Spleen (tissue), 11 donors: Measurements from ENCODE around the gene IFNW1. TPM values are rescaled to one million over a fixed set of nuclear protein-coding genes. Genes with fewer than 3 reads are reported as not detected.
A peak's percentile ranks its signal among the peaks of the same experiment; 100 is the strongest.

Experiments
- DNase-seq: peaks from one replicate; pipeline ENCODE4 v3.0.0-alpha.2; 2020
- H3K27ac ChIP-seq, 8 donors: fragments of 200-600 bp; sonication (generic) in 7 of 8; 1 replicate in 4 of 8; 2 replicates in 4 of 8; pipeline versions ENCODE4 v1.5.0 to v1.8.0; 2016 to 2021; ENCODE audit warnings: inconsistent platforms in 4 of 8, mild to moderate bottlenecking in 4 of 8, moderate library complexity in 1 of 8
- H3K27me3 ChIP-seq, 7 donors: fragments of 200-600 bp; sonication (generic) in 6 of 7; replicated peaks in 1 of 7; 1 replicate in 4 of 7; 2 replicates in 3 of 7; pipeline versions ENCODE4 v1.5.0 to v1.8.0; 2016 to 2021; ENCODE audit warnings: inconsistent platforms in 3 of 7, mild to moderate bottlenecking in 1 of 7
- H3K36me3 ChIP-seq, 6 donors: fragments of 200-600 bp; sonication (generic) in 5 of 6; 1 replicate in 4 of 6; 2 replicates in 2 of 6; pipeline versions ENCODE4 v1.5.0 to v1.8.0; 2016 to 2021; ENCODE audit warnings: inconsistent platforms in 2 of 6
- H3K4me1 ChIP-seq, 6 donors: fragments of 200-600 bp; sonication (generic) in 5 of 6; 1 replicate in 3 of 6; 2 replicates in 3 of 6; pipeline versions ENCODE4 v1.5.0 to v1.8.0; 2016 to 2021; ENCODE audit warnings: inconsistent platforms in 3 of 6
- H3K4me3 ChIP-seq, 8 donors: fragments of 200-600 bp; sonication (generic) in 7 of 8; 1 replicate in 4 of 8; 2 replicates in 4 of 8; pipeline versions ENCODE4 v1.5.0 to v1.8.0; 2016 to 2021; ENCODE audit warnings: inconsistent platforms in 4 of 8, mild to moderate bottlenecking in 4 of 8, moderate library complexity in 2 of 8
- H3K9me3 ChIP-seq, 8 donors: fragments of 200-600 bp; sonication (generic) in 7 of 8; 1 replicate in 4 of 8; 2 replicates in 4 of 8; pipeline versions ENCODE4 v1.5.0 to v1.8.0; 2016 to 2021; ENCODE audit warnings: inconsistent platforms in 4 of 8
- CTCF ChIP-seq, 11 experiments: fragments of 200-600 bp in 7 of 11; fragments of 450-650 bp in 4 of 11; sonication (generic) in 4 of 11; IDR thresholded peaks in 8 of 11; conservative IDR thresholded peaks in 3 of 11; 1 replicate in 7 of 11; 2 replicates in 4 of 11; pipeline versions ENCODE4 v1.4.0 to v1.8.0; 2016 to 2021; ENCODE audit warnings: antibody characterized with exemption in 11 of 11, inconsistent platforms in 4 of 11, mild to moderate bottlenecking in 1 of 11
- POLR2A ChIP-seq, 3 donors: fragments of 450-650 bp; IDR thresholded peaks; one replicate each; pipeline ENCODE4 v1.5.1; 2017; ENCODE audit warnings: antibody characterized with exemption in 3 of 3, mild to moderate bottlenecking in 1 of 3
- POLR2AphosphoS5 ChIP-seq, 3 donors: sonication (generic); formaldehyde crosslinking; IDR thresholded peaks; one replicate each; pipeline ENCODE4 v1.5.1; 2017; ENCODE audit warnings: antibody characterized with exemption in 3 of 3
- WGBS, 5 donors: extraction: QIAGEN DNeasy Blood & Tissue Kit in 3 of 5; methylation state at CpG; one replicate each; pipeline versions ENCODE4 v1.1.5 to v1.1.7; 2013 to 2018; 5-methylcytosine and 5-hydroxymethylcytosine counted together
- intact Hi-C: fragments of 100-400 bp; cut with DNase I; formaldehyde crosslinking; loops from one replicate; pipeline ENCODE4 v1.15.0; 2023; ENCODE audit warnings: low total_unique reads
- polyA plus RNA-seq, 3 donors: library from polyadenylated mRNA; stranded (reverse); fragments of 200-250 nt; gene quantifications; one replicate each; pipeline ENCODE4 v1.2.1, GENCODE V29; 2013
- small RNA-seq, 4 donors: library from RNA; depleted of rRNA; stranded (forward); fragments of <200 nt; gene quantifications; one replicate each; pipeline ENCODE3, GENCODE V24; 2016
- total RNA-seq, 7 donors: library from RNA; depleted of rRNA in 3 of 7; stranded (reverse); fragments of >200 nt in 3 of 7; fragmentation: NEBNext Ultra II Directional in 4 of 7; extraction: Animal tissue kit (Norgen Biotek cat#: 25700) in 4 of 7; gene quantifications; one replicate each; pipeline versions ENCODE4 v1.1.0 to v1.2.1, GENCODE V29; 2016 to 2021
- donor health status: healthy with polysubstance abuse.
- donor health status: DM: no; HTN: no; CAD: no; lungs with moderate emphysema.
- donor health status: DM: no; HTN: no; CAD: no.
- donor health status: Bipolar disorder and iron deficiency.
- donor health status: healthy.
- donor health status: DM: no; HTN: no; CAD: no.
- donor health status: DM: yes; HTN: yes; CAD: no.

The IFNW1 gene
- total and polyA plus RNA-seq, 10 donors = not detected

GRCh38 chr9:21096172-21096900 is 45.3 kb downstream of the IFNW1 start:
- no peak for TF ChIP-seq POLR2AphosphoS5 (IDR thresholded peaks at IDR 0.05)
- TF ChIP-seq CTCF (IDR thresholded peaks at IDR 0.05 in 8 of 11, conservative IDR thresholded peaks at IDR 0.05 in 3 of 11) = no peak
- TF ChIP-seq POLR2A (IDR thresholded peaks at IDR 0.05) = no peak
- H3K4me1 ChIP-seq = peaks cover 2 to 36% (median 18%) of the 10 kb centered on the region in 6 donors
- intact Hi-C loops = no loop called here
- no peaks in the 10 kb centered on the region for H3K36me3 ChIP-seq
- no peaks in the 10 kb centered on the region for H3K9me3 ChIP-seq
- DNase-seq = no peak
- H3K4me3 ChIP-seq = peak overlapping the region in 5 of 8 donors; percentile 0 to 55 (median 13)
- H3K27me3 ChIP-seq = no peaks in the 10 kb centered on the region
- peak overlapping the region in 6 of 8 donors; percentile 29 to 51 (median 42) for H3K27ac ChIP-seq
- 25 to 32% (median 27%) methylated on average over 6 of the region's 6 CpGs for WGBS, 5 donors

- H3K27me3 ChIP-seq = no peaks in the 10 kb centered on the region
- H3K4me3 ChIP-seq = no peak overlapping the region
- H3K9me3 ChIP-seq = no peaks in the 10 kb centered on the region
- H3K36me3 ChIP-seq = no peaks in the 10 kb centered on the region
- peak overlapping the region in 4 of 8 donors; percentile 41 to 51 (median 42) for H3K27ac ChIP-seq
- H3K4me1 ChIP-seq = peaks cover 2 to 34% (median 18%) of the 10 kb centered on the region in 6 donors
- no peak for TF ChIP-seq POLR2AphosphoS5 (IDR thresholded peaks at IDR 0.05)
- no peak for TF ChIP-seq POLR2A (IDR thresholded peaks at IDR 0.05)
- no peak for TF ChIP-seq CTCF (IDR thresholded peaks at IDR 0.05 in 8 of 11, conservative IDR thresholded peaks at IDR 0.05 in 3 of 11)
- no peak for DNase-seq
- intact Hi-C loops = no loop called here
These were observed 46.1 kb downstream of the IFNW1 start for GRCh38 chr9:21095561-21095960.

Small RNA genes lying within 50 kb of the gene (small RNA-seq; reads per million reads assigned to genes)
- gene IFNWP4 (0 reads per million in 4 donors), gene RF00019 (0 reads per million in 4 donors)

Other genes starting within 250 kb of the IFNW1 start
- 10 to 100 TPM in 2 of 7 donors, 1 to 10 TPM in 5; 5.9 to 18.0 (median 7.9) TPM for gene HACD4, start 110.2 kb downstream of the IFNW1 start, total RNA-seq
- 1 to 10 TPM; 1.6 to 3.0 (median 2.4) TPM for gene HACD4, start 110.2 kb downstream of the IFNW1 start, polyA plus RNA-seq
- gene IFNB1, start 63.9 kb downstream of the IFNW1 start, total RNA-seq = not detected
- gene IFNB1, start 63.9 kb downstream of the IFNW1 start, polyA plus RNA-seq = not detected
- gene IFNA21, start 24.8 kb upstream of the IFNW1 start, total RNA-seq = not detected
- not detected for gene IFNA21, start 24.8 kb upstream of the IFNW1 start, polyA plus RNA-seq
- not detected for gene IFNA4, start 45.8 kb upstream of the IFNW1 start, total RNA-seq
- not detected for gene IFNA4, start 45.8 kb upstream of the IFNW1 start, polyA plus RNA-seq
- not detected for gene IFNA7, start 60.4 kb upstream of the IFNW1 start, total RNA-seq
- gene IFNA7, start 60.4 kb upstream of the IFNW1 start, polyA plus RNA-seq = not detected
- not detected for gene IFNA10, start 65.3 kb upstream of the IFNW1 start, total RNA-seq
- gene IFNA10, start 65.3 kb upstream of the IFNW1 start, polyA plus RNA-seq = not detected
- not detected for gene IFNA16, start 75.5 kb upstream of the IFNW1 start, total RNA-seq
- not detected for gene IFNA16, start 75.5 kb upstream of the IFNW1 start, polyA plus RNA-seq
- not detected for gene IFNA17, start 86.4 kb upstream of the IFNW1 start, total RNA-seq
- not detected for gene IFNA17, start 86.4 kb upstream of the IFNW1 start, polyA plus RNA-seq
- not detected for gene IFNA14, start 98.2 kb upstream of the IFNW1 start, total RNA-seq
- gene IFNA14, start 98.2 kb upstream of the IFNW1 start, polyA plus RNA-seq = not detected
- 1 to 10 TPM in 1 of 7 donors, not detected in 6; 1.2 TPM for gene IFNA5, start 163.5 kb upstream of the IFNW1 start, total RNA-seq
- not detected for gene IFNA5, start 163.5 kb upstream of the IFNW1 start, polyA plus RNA-seq
- 10 to 100 TPM; 21.5 to 32.7 (median 27.8) TPM for gene KLHL9, start 193.6 kb upstream of the IFNW1 start, total RNA-seq
- gene KLHL9, start 193.6 kb upstream of the IFNW1 start, polyA plus RNA-seq = 10 to 100 TPM in 1 of 3 donors, 1 to 10 TPM in 2; 7.7 to 11.4 (median 8.3) TPM
- under 1 TPM in 1 of 7 donors, not detected in 6; 0.23 TPM for gene IFNA6, start 209.1 kb upstream of the IFNW1 start, total RNA-seq
- gene IFNA6, start 209.1 kb upstream of the IFNW1 start, polyA plus RNA-seq = not detected
- gene IFNA13, start 226.2 kb upstream of the IFNW1 start, total RNA-seq = 1 to 10 TPM in 1 of 7 donors, under 1 TPM in 3, not detected in 3; 0.25 to 1.7 (median 0.90) TPM
- gene IFNA13, start 226.2 kb upstream of the IFNW1 start, polyA plus RNA-seq = under 1 TPM in 1 of 3 donors, not detected in 2; 0.17 TPM
- under 1 TPM in 2 of 7 donors, not detected in 5; 0.86 to 0.88 TPM for gene IFNA2, start 243.6 kb upstream of the IFNW1 start, total RNA-seq
- gene IFNA2, start 243.6 kb upstream of the IFNW1 start, polyA plus RNA-seq = not detected